ENCODE data around the gene RNF157.

DNA sequence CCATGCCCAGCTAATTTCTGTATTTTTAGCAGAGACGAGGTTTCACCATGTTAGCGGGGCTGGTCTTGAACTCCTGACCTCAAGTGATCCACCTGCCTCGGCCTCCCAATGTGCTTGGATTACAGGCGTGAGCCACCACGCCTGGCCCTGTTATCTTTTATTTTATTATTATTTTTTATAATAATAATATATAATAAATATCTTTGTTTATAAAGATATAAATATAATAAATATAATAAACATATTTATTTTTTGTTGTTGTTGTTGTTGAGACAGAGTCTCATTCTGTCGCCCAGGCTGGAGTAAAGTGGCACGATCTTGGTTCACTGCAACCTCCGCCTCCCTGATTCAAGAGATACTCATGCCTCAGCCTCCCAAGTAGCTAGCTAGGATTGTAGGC lies 7.0 kb upstream of the RNF157 start:
- TF ChIP-seq BHLHE40 (IDR thresholded peaks at IDR 0.05; ENCODE audit: borderline replicate concordance) (no peak), ARNT (IDR thresholded peaks at IDR 0.05) (no peak)

All from HEK293T (cell line).